Hepatic stellate cell (primary cell): Measurements from ENCODE around the gene NUDCD3.
A peak's percentile ranks its signal among the peaks of the same experiment; 100 is the strongest.

ENCODE experiments used
- DNase-seq: peaks from one replicate; pipeline ENCODE4 v3.0.0; 2011; ENCODE audit warnings: low spot score

NUDCD3 gene

DNA sequence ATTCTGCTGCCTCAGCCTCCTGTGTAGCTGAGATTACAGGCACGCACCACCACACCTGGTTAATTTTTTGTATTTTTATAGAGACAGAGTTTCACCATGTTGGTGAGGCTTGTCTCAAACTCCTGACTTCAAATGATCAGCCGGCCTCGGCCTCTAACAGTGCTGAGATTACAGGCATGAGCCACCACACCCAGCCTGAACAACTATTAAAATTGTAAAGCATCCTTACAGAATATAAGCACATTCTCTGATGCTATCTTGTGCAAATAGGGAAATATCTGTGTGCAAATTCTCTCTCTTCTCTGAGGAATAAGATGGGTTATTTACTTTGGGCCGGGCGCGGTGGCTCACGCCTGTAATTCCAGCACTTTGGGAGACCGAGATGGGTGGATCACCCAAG lies 12.5 kb downstream of the NUDCD3 start:
- DNase-seq: no peak

DNA sequence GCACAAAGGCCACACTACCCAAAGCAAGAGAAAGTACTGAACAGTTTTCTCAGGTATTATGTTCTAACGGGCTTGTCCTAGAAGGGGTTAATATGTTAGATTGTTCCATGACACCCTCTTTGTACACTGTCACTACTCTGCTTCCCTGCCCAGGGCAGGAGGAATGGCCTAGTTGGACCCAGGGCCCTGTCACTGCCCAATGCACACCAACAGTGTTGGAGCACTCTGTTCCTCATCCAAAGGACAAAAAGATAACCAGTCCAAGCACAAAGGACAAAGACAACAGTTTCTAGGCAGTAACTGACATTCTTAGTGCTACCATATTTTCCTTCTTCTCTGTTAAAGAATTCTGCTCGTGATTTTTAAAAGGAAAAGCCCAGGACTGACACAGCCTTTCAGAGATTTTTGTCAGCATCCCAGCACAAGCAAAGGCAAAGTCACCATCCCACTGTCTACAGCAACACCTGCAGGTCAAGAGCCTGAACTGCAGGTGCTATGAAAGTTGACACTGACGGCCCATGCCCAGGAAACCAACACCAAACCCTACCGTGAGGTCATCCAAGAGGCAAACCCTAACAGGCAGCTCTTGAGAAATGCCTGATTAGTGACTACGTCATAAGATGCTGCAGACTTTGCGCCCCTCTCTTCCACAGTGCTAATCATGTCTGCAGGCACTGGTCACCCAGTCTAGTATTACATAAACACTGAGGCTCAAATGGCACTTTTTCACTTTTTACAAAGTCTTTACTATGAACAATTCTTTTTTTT lies 13.2 kb downstream of the NUDCD3 start:
- peak; percentile 54 for DNase-seq

DNA sequence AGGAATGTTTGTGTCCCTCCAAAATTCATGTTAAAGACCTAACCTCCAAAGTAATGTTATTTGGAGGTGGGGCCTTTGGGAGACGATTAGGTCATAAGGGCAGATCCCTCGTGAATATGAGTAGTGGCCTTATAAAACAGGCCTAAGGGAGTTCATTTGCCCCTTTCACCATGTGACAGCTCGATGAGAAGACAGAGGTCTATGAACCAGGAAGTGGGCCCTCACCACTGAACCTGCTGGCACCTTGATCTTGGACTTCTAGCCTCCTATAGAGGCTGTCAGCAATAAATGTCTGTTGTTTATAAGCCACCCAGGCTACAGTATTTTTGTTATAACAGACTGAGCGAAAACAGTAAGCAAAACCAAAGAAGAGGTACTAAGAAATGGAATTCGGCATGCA lies 14.1 kb downstream of the NUDCD3 start:
- DNase-seq: no peak

DNA sequence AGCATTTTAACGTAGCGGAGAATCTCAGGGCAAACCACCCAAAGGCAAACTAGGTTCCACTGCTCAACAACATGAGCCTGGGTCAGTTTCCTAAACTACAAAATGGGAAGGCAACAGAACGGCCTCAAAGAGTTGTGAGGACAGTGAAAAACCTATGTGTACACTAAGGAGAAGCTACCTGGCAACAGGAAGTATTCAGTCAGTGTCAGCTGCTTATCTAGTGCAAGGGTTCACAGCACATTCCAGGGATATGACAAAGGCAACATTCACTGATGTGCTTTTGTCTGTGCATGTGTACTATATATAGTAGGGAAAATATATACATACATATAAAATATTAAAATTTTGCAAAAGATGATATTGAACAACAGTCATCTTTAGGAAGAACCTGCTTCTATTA lies 17.2 kb downstream of the NUDCD3 start:
- no peak for DNase-seq

DNA sequence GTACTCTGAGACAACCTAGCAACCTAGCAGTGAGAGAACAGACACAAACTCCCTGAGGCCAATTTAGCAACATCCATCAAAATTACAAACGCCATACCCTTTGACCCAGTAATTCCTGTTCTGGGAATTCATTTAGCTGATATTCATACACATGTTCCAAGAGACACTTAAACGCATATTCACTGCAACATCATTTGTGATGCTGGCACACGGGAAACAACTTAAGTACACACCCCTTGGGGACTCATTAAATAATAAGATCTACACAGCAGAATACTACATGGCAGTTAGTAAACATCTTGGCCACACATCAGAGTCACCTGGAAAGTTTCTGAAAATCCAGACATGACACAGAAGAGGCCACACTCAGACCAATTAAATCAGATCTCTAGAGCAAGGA lies 17.6 kb downstream of the NUDCD3 start:
- no peak for DNase-seq

DNA sequence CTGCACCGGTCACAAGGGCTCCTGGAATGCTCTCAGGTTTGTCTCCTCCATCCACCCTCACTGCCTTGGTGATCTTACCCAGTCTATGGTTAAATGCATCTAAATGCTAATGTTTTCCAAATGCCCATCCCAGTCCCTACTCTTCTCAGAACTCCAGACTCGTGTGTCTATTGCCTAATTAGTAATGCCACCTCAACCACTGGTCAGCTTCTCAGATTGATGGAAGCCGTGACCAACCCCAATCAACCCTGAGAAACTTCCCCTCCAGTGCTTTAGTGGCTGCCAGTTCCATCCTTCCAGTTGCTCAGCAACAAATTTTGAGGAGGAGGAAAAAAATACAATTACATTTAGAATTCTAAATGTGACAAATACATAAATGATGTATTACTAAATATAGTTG lies 18.6 kb downstream of the NUDCD3 start:
- DNase-seq: no peak

DNA sequence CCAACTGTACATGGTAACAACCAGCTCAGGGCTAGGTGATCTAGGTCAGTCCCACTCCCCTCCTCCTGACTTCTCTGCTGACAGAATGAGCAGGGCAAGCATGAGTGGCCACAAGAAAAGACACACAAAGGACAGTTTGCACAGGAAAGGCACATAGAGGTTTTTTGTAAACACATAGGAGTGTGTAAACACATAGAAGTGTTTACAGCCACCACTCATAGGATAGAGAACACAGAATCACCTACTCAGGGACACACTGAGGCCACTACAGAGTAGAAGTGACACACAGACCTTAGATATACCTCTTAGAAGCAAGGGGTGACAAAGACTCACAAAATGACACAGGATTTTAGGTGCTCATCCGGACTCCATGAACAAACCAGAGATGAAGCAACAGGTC lies 19.0 kb downstream of the NUDCD3 start:
- no peak for DNase-seq

DNA sequence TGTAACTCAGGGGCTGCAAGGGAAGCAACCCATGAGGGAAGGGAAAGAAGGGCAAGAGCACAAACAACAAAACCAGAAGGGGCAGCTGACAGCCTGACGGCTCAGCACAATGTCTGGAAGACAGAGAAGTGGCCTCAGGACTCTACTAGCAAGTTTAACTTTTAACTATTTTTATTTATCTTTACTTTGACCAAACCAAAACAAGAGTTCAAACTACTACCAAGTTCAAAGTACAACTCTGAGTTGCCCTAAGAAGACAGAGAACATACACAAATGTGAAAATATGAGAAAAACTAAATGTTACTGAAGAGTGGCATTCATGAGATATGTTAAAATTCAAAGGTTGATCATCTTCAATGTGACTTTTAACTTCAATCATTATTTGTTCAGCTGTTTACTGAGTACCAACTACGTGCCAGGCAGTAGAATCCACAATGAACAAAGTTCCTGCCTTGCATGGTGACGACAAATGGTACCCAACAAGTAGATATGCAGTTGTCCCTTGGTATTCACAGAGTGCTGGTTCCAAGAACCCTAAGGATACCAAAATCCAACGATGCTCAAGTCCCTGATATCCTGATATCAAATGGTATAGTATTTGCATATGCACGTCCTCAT lies 19.7 kb downstream of the NUDCD3 start:
- DNase-seq: no peak

DNA sequence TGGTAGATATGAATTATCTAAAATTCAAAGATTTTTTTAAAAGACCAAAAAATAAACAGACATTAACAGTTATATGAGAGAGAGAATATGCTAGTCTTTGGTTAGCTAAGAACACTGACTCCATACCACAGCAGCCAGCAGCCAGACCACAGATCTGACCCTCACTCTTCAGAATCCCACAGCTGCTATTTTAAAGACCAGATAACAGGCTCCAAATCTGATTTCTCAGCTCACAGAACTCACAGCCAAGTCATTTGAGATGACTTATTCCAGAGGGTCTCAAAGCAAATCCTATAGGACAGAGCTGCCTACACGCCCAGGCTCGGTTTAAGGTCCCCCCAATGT lies 20.4 kb downstream of the NUDCD3 start:
- no peak for DNase-seq

DNA sequence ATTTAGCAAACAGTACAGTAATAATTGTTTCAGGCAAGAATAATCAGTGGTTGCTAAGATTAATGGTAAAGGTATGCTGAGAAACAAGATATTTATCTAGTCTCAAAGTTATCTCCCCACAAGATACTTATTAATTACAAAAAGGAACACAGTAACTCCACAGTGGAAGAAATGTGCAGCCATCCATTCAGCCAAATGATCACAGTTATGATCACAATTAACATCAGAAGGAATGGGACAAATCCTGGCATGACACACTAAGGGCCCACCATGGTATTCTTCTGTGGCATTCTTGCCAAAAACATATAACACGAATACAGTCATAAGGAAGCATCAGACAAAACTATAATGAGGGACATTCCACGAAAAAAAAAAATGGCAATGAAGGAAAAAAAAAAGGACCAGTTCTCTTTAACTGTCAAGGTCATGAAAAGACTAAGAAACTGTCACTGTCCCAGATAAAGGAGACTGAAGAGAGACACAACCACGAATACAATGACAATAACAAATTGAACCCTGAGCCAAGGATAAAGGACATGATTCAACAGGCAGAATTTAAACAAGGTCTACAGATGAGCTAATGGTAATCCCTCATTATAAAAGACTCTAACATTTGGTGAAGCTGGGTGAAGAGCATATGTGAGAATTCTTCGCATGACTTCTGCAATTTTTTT lies 20.9 kb downstream of the NUDCD3 start:
- no peak for DNase-seq

DNA sequence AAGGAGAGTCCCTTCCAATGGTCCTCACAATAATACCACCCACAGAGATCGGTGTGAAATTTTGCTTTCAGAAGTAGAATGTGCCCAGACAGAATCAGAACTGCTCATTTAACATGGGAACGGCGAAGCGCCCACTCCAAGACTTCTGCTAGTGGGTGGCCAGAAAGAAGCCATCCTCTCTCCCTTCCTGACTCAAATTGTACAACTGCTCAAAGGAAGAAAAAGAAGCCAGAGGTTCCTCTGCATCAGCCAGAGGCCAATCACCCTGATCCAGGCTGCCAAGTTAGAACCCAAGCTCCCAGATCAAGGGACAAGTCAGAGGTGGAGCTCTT lies 23.3 kb downstream of the NUDCD3 start:
- no peak for DNase-seq

DNA sequence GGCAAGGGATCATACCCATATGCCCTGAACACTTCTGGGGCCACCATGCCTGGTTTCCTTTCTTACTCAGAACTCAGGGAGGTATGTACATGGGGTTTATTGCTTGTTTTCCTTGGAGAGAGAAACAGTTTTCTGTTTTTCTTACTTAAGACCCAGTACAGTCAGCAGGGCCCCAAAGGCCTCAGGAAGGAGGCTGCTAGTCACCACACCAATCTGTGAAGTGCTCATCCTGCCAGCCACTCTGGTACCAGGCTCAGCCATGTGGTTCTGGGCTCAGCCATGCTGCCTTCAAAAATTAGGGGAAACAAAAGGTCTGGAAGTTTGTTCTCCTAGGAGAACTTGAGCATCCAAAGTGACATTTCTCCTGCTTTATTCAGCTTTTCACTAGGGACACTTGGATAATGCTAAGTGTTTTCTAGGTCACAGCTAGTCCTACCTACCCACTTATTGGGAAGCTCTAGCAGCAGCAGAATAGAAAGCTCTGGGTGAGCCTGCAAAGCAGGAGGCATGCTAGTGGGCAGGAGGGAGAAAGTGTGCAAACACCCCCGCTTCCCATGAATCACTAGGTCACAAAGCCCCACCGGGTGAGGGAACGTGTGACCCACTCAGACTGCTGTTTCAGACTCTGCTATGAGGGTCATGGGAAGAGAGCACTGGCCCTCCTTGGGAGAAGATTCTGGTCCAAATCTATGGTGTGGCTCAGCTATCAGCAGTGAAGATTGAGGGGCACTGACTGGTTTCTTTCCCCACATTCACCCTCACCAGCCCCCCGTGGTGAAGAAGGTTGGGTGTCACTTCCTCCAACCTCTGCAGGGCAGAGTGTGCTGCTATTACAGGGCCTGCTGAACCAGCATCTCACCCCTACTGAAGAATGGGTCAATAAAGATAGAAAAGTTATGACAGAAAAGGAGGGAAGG lies 23.9 kb downstream of the NUDCD3 start:
- DNase-seq: peak; percentile 50

DNA sequence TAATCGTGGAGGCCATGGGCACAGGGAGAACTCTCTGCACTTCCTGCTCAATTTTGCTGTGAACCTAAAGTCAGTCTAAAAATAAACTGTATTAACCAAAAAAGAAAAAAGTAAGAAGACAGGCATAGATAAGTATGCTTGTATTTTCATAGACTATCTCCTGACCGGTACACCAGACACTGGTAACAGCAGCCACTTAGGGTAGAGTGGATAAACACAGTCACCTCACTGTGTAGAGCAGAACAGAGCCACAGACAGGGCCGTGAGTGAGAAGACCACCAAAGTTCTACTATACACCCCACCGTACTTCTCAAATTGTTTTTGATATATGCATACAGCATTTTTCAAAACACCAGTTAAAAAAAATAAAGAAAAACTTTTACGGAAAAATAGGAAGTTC lies 25.0 kb downstream of the NUDCD3 start:
- DNase-seq: no peak

DNA sequence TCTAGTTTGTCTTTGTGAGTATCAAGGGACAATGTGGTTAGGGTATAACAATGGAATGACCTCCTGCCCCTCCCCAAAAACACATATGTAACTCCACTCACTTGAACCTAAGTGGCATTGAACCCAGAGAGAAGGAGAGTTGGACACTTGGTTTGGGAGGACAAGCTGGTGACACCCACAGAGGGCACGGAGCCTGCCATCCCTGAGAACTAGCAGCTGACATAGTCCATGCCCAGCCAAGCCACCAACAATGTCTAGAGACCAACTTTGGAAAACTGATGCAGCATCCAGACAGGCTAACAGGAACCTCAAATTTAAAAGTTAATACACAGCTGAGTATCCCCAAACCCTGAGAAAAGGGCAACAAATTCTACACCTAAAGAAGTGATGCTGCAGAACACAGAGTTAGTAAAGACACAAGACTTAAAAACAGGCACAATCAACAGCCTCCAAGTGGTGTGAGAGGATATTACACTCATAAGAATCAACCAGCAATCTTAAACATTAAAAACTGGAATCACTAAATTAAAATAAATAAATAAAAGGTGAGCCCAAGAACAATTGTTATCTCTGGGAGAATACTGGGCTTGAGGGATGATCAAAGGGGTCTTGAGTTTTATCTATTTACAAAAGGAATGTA lies 27.2 kb downstream of the NUDCD3 start:
- DNase-seq: no peak

DNA sequence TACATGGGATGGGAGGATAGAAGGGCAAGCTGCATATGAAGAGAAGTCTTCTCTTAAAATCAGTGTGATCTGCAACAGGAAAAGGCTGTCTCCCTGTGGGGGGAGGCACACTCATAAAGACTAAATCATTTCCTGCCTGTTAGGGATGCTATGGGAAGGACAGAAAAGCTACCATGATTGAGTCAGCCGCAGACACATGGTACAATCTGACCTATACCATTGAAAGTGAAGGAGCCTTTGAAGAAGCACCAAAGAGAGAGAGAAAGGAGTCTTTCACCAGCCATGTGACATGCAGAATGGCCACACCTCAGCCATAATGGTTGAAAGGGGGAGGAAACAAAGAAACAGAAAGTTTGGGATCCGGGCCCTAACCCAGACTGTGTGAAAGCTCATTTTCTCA lies 29.1 kb downstream of the NUDCD3 start:
- DNase-seq: peak; percentile 38

DNA sequence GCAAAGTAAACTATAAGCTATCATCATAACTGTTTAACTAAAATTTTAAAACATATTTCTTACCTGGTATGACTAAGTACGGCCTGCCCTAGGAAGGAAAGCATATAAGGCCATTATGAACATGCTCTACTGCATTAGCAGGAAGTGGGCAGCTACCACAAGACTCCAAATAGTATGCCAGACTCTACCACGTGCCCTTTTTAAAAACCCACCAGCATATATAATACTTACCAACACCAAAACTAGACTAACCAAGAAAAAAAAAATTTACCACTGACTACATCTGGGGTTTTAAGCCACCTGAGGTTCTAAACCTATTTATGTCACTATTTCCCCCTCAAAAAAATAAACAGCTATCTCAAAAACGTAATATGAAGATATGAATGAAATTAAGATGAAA lies 30.1 kb downstream of the NUDCD3 start:
- no peak for DNase-seq

DNA sequence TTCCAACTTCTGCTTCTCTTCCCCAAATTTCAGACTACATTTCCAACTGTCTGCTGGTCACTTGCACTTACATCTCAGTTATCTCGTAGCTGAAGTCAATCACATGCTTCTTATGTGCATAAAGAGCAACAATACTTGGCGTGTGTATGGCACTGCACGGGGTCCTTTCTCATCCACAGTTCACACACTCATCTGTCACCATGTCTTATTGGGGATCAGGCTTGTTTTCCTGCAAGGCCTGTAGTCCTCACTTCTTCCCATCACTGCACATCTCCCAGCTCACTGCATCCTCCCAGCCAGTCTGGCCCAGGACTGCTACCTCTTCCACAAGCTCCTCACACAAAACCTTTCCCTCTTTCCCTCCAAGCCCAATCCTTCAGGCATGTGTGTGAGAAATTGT lies 35.3 kb downstream of the NUDCD3 start:
- no peak for DNase-seq

DNA sequence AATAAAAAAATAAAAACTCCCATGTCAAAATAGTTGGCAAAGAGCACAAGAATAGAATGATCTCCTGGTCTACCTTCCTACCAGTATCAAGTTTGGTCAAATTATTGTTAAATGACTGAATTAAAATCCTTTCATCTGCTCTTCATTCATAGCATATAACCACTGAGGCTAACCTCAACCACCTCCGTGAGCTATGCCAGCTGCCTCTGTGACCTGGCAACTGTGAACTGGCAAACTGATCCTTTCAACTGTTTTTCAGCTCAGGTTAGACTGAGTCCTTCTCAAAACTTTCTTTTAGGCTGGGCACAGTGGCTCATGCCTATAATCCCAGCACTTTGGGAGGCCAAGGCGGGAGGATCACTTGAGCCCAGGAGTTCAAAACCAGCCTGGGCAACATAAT lies 36.1 kb downstream of the NUDCD3 start:
- no peak for DNase-seq

DNA sequence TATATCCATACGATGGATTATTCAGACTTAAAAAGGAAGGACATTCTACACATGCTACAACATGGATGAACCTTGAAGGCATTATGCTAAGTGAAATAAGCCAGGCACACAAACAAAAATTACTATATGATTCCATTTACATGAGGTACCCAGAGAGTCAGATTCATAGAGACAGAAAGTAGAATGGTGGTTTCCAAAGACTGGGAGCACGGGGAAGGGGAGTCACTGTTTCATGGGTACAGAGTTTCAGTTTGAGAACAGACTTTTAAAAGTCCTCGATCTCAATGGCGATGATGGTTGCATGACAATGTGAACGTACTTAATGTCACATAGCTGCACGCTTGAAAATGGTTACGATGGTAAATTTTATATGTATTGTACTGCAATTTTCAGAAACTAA lies 39.3 kb downstream of the NUDCD3 start:
- no peak for DNase-seq

DNA sequence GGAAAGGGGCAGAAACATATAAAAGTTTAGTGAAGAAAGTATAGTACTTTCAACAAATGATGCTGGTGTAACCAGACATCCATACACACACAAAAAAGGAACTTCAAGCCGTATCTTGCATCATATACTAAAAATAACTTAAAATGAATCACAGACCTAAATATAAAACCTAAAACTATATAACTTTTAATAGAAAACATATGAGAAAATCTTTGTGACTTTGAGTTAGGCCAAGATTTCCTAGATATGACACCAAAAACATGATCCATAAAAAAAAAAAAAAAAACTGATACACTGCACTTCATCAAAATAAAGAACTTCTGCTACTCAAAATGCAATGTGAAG lies 40.9 kb downstream of the NUDCD3 start:
- DNase-seq: peak; percentile 38

DNA sequence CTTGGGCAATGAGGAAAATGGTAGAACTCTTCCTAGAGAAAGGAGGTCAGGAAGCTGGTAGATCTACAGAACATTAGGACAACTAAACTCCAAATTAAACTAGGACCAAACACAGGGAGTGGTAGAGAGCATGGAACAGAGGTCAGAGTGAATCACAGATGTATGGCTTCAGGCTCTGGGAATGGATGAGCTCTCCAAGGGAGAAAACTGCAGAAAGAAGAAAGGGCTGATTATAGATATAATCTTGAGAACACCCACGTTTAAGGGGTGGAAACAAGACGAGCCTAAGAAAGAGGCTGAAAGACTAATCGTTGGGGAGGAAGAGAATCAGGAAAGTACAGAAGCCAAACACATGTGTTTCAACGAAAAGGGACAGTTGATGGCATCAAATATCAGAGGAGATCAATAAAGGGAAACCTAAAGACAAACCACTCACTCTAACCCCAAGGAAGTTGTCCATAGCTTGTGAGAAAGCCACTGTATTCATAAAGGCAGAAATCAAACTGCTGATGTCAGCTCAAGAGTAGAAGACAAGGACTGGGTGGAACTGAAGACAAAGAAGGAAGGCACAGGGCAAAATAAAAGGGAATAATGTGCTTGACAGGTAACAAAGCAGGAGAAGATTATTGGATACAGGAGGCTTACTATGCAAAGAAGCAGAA lies 41.4 kb downstream of the NUDCD3 start:
- DNase-seq: no peak
